GM18519 (cell line): ENCODE measurements around the gene LRRC4C.

ENCODE experiments used
- ATAC-seq: cut with Tn5 transposase; IDR thresholded peaks from one replicate; pipeline ENCODE4 v1.9.1; 2021; ENCODE audit warnings: mild to moderate bottlenecking, moderate library complexity; ENCODE audit not compliant: unreplicated experiment, low FRiP score

LRRC4C gene

GRCh38 chr11:40338062-40338461 is 1121.4 kb downstream of the LRRC4C start:
- ATAC-seq: no peak

- no peak for ATAC-seq
These were observed 1122.3 kb downstream of the LRRC4C start for GRCh38 chr11:40337118-40337517.

- ATAC-seq: no peak
These were observed 1130.4 kb downstream of the LRRC4C start for GRCh38 chr11:40328890-40329614.

- ATAC-seq: no peak
These were observed 1136.2 kb downstream of the LRRC4C start for GRCh38 chr11:40323241-40323640.

DNA sequence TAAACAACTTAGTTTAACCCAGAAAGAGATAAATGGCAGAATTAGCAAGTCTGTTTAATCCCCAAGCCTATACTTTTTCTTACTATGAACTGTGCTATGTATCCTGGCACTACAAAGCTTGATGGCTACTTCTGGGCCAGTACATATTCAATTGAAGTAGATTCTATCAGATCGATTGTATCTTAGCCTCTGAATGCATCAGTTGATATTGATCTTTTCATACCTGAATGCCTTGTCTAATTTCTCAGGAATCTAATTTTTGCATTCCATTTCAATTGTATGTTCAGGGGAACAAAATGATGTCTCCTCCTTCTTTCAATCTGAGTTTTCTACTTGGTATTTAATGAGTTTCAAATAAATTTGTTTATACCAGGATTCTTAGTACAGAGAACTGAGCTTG is 1137.9 kb downstream of the LRRC4C start:
- ATAC-seq: no peak

DNA sequence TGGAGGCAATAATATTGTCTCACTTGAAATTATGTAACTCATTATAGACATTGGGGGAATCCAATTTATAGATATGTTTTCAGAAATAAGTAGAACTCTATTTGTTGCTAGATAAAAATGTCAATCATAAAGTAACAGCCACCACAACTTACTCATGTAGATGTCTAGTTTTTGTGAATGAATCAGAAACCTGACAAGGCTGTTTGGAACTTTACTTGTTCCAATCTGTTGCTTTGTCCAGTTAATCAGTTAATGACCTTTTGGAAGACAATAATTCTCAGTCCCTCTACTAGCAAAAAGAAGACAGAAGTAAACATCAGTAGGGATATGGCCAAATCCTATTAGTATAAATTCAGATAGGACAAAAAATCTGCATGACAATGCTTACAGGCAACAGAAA is 1143.3 kb downstream of the LRRC4C start:
- no peak for ATAC-seq

DNA sequence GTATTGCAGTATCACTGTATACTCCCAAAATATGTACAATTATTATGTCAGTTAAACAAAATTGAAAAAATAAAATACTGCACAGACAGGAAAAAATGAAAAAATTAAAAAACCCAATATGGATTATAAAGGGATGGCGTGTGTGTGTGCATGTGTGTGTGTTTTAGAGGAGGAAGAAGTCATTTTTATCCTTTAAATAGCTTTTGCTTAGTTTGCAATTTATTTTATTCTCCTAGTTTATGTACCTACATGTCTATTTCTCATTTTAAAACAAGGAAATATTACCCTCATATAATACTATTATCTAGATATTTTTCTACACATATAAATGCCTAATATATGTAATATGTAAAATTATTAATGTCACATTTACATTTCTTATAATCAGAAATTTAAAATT is 1144.3 kb downstream of the LRRC4C start:
- ATAC-seq: no peak

DNA sequence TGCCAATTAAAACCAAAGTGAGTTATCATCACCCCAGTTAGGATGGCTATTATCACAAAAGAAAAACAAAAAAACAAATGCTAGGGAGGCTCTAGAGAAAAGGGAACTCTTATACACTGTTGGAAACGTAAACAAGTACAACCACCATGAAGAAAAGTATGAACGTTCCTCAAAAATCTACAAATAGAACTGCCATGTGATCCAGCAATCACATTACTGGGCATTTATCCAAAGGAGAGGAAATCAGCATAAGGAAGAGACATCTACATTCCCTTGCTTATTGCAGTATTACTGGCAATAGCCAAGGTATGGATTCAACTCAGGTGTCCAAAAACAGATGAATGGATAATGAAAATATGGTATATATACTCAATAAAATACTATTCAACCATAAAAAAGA is 1145.1 kb downstream of the LRRC4C start:
- no peak for ATAC-seq

- no peak for ATAC-seq
These were observed 1152.4 kb downstream of the LRRC4C start for GRCh38 chr11:40306938-40307548.

- no peak for ATAC-seq
These were observed 1156.8 kb downstream of the LRRC4C start for GRCh38 chr11:40302669-40303068.

GRCh38 chr11:40295466-40295865 is 1164.0 kb downstream of the LRRC4C start:
- no peak for ATAC-seq

GRCh38 chr11:40294741-40295140 is 1164.7 kb downstream of the LRRC4C start:
- no peak for ATAC-seq

DNA sequence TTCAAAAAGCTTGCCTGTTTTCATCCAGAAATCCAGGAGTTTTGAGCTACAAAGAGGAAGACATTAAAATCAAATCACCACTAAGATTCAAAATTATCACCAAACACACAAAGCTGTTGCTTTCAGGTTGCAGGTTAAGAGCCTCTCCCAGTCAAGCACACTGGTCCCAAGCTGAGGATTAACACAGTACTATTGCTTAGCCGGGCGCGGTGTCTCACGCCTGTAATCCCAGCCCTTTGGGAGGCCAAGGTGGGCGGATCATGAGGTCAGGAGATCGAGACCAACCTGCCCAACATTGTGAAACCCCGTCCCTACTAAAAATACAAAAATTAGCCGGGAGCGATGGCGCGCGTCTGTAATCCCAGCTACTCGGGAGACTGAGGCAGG is 1165.1 kb downstream of the LRRC4C start:
- no peak for ATAC-seq

DNA sequence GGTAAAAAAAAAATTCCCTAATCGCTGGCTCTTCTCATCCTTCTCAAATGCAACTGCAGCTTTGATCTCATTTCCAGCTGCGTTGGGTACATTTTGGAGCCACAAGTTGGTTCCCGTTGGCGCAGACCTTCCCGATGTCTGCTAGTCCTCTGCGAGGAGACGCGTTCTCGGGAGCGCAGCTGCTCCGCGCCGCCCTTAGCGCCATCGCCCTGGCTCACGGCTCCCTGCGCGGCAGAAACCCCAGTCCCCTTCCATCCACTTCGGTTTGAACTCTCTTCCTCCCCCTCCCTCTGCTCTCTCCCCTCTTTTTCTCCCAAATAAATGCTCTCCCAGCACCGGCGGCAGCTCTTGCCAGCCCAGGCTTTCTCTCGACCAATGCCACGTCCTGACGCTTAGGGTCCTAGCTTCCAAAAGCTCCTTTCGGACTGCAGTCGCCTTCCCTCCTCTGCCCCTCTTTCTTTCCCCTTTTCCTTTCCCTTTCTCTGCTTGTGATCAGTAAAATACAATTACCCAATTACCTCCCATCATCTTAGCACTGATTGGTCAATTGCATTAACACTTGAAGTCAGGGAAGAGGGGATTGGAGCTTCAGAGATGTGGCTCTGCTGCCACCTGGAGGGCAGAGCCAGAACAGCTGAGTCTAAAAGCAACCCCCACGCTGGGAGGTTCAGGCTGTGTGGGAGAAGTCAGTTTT is 1165.7 kb downstream of the LRRC4C start:
- peak; percentile 93 for ATAC-seq

GRCh38 chr11:40292721-40293508 is 1166.5 kb downstream of the LRRC4C start:
- ATAC-seq: no peak

DNA sequence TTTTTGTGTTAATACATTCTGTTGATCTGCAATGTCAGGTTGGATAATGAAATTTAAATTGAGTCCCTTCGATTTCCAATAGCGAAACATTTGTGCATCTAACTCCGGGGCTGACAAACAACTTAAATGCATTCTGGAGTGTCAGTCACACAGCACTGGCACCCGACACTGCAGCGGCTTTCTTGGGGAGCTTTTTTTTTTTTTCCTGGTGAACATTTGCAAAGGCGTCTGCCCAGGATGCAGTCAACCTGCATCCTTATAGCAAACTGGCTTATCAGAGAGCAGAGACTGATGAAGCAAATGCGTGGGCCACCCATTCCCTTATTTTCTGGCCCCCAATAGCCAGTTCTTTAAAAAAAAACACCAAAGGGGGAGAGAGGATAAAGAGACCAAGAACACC is 1167.7 kb downstream of the LRRC4C start:
- no peak for ATAC-seq

DNA sequence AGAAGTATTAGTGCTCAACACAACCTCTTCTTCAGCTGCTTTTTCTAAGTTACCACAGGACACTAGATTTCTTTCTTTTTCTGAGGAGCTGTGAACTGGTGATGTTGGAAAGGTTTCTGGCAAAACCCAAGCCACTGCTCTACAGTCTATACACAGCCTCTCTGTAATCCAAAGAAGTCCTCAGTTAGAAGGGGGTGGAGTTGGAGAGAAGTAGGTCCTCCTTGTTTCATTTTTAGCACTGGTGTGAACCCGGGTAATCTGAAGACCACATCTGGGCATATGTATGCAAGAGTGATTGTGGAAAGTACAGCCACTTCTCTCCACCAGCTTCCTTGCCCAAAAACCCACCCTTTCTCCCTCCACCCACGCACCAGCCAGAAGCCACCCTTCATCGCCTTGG is 1168.1 kb downstream of the LRRC4C start:
- ATAC-seq: no peak

DNA sequence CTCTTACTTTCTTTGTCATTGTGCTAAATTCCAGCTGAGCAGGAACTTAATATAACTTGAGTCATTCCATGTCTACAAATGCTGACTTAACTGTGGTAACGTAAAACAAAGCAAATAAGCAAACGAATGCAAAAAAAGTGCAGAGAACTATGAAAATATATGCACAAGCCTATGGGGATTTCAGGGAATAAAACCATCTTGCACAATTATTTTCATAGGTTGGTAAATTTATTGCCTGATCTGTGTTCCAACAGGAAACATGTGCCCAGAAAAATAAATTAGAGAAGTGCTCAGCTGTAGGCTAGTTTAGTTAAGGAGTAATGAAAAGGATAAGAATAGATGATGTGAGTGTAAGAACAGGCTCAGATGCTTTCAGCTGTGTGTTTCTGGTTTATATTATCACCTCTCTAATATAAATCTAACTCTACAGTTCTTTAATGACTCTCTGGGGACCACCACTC is 1169.3 kb downstream of the LRRC4C start:
- ATAC-seq: no peak

GRCh38 chr11:40289370-40289769 is 1170.1 kb downstream of the LRRC4C start:
- no peak for ATAC-seq

GRCh38 chr11:40287916-40288803 is 1171.3 kb downstream of the LRRC4C start:
- ATAC-seq: no peak
